Fibroblast of skin of right biceps (primary cell): ENCODE data around the gene FOXF1.
A peak's percentile ranks its signal among the peaks of the same experiment; 100 is the strongest.

Experiments used
- DNase-seq: peaks from one replicate; pipeline ENCODE4 v3.0.0-alpha.2; 2013

Gene FOXF1

GRCh38 chr16:86562356-86562755 lies 52.0 kb downstream of the FOXF1 start:
- no peak for DNase-seq

GRCh38 chr16:86563469-86564345 lies 53.4 kb downstream of the FOXF1 start:
- peak; percentile 87 for DNase-seq
